ENCODE measurements around the gene TLE6.

GRCh38 chr19:3003046-3003445 lies 25.7 kb downstream of the TLE6 start:
- TF ChIP-seq CEBPB (IDR thresholded peaks at IDR 0.05; ENCODE audit: low read depth, low read length), result no peak
- TF ChIP-seq POLR2A (IDR thresholded peaks at IDR 0.05; ENCODE audit: low read depth, low read length), result no peak
- TF ChIP-seq CTCF (conservative IDR thresholded peaks at IDR 0.05; ENCODE audit: low read depth, low read length), result no peak
- TF ChIP-seq MXI1 (IDR thresholded peaks at IDR 0.05; ENCODE audit: borderline replicate concordance, low read depth, low read length), result no peak
- TF ChIP-seq, protein P1, sequence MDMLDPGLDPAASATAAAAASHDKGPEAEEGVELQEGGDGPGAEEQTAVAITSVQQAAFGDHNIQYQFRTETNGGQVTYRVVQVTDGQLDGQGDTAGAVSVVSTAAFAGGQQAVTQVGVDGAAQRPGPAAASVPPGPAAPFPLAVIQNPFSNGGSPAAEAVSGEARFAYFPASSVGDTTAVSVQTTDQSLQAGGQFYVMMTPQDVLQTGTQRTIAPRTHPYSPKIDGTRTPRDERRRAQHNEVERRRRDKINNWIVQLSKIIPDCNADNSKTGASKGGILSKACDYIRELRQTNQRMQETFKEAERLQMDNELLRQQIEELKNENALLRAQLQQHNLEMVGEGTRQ (IDR thresholded peaks at IDR 0.05; ENCODE audit: low read depth, low read length), result no peak
- no peak for TF ChIP-seq CHD1 (IDR thresholded peaks at IDR 0.05; ENCODE audit: low read depth, low read length)
